ENCODE measurements around the gene PIP5K1B. TPM values are rescaled to one million over a fixed set of nuclear protein-coding genes. Genes with fewer than 3 reads are reported as not detected.

The PIP5K1B gene
- total RNA-seq, 1 experiment from 2014 or later: not detected

DNA sequence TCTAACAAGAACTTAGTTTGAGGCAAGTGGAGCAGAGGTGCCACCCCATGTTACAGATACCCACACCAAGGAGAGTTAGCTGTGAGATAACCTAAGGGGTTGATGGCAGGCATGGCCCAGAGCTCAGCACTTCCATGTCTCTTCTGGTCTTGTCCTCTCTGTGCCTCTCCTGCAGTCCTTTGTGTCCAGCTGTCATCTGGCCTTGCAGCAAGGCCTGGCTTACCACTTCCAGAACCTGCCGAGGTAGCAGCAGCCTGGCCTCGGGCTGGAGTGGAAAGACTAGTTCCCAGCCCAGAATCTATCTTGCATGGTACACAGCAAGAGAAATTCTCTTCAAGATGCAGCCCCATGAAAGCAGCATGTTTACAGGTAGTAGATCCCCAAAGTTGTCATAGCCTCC lies 41.5 kb downstream of the PIP5K1B start:
- Histone ChIP-seq H3K9ac (ENCODE audit: low read length) (no peak overlapping the region), H3K4me2 (ENCODE audit: low read depth, low read length, poor library complexity, severe bottlenecking) (no peak overlapping the region), H3K4me1 (ENCODE audit: low read length) (no peaks in the 10 kb centered on the region), H3K27ac (ENCODE audit: low read length) (no peak overlapping the region), H3K27me3 (ENCODE audit: low read length) (no peaks in the 10 kb centered on the region), H2AFZ (ENCODE audit: low read length) (no peak overlapping the region), H3K36me3 (ENCODE audit: insufficient read depth, low read length) (no peaks in the 10 kb centered on the region), H3K9me2 (replicated peaks; ENCODE audit: insufficient read depth, low read length) (no peaks in the 10 kb centered on the region), H4K20me1 (ENCODE audit: insufficient read depth, low read depth, low read length) (no peaks in the 10 kb centered on the region), H3K4me3 (ENCODE audit: low read length) (no peak overlapping the region), H3K79me2 (ENCODE audit: low read length) (no peaks in the 10 kb centered on the region), H3K9me3 (ENCODE audit: low read length) (no peaks in the 10 kb centered on the region)
- no peak for DNase-seq

DNA sequence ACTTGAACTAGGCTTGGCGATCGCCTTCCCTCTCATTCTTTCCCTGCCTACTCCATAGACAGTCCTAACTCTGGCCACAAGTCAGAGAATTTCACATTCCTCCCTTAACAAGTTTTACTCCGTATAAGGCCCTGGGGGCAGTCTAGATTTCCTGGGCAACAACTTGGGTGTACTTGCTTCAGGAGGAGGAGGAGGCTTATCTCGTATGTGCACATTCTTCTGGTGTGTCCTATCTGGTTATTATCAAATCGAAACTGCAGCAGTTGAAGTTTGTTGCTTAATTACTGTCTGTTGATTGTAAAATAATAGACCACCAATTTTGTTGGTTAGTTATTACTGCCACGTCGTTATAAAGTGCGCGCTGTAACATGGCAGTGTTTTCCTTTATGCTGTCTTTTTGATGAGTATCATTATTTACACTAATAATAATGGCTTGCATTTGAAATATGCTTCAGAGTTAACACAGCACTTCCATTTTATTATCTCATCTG lies 42.0 kb downstream of the PIP5K1B start:
- no peak overlapping the region for H3K4me3 ChIP-seq (ENCODE audit: low read length)
- H3K27me3 ChIP-seq (ENCODE audit: low read length): no peaks in the 10 kb centered on the region
- H2AFZ ChIP-seq (ENCODE audit: low read length): no peak overlapping the region

DNA sequence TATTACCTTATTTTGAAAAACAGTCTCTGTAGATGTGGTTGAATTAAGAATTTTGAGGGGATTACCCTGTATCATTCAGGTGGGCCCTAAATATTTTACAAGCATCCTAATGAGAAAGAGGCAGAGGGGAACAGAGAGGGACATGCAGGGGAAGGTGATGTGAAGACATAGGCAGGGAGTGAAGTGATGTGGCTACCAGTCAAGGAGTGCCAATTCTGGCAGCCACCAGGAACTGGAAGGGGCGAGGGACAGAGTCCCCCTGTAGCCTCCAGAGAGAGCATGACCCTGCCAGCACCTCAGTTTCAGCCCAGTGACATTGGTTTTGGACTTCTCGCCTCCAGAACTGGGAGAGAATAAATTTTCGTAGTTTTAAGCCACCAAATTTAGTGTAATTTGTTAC lies 44.1 kb downstream of the PIP5K1B start:
- no peak for DNase-seq
- H3K27ac ChIP-seq (ENCODE audit: low read length): no peak overlapping the region
- no peaks in the 10 kb centered on the region for H3K79me2 ChIP-seq (ENCODE audit: low read length)
- H2AFZ ChIP-seq (ENCODE audit: low read length): no peak overlapping the region
- H3K27me3 ChIP-seq (ENCODE audit: low read length): no peaks in the 10 kb centered on the region
- H3K4me3 ChIP-seq (ENCODE audit: low read length): no peak overlapping the region
- H3K4me2 ChIP-seq (ENCODE audit: low read depth, low read length, poor library complexity, severe bottlenecking): no peak overlapping the region
- no peaks in the 10 kb centered on the region for H3K4me1 ChIP-seq (ENCODE audit: low read length)
- H3K9me3 ChIP-seq (ENCODE audit: low read length): no peaks in the 10 kb centered on the region
- H3K9ac ChIP-seq (ENCODE audit: low read length): no peak overlapping the region
- H3K9me2 ChIP-seq (replicated peaks; ENCODE audit: insufficient read depth, low read length): no peaks in the 10 kb centered on the region
- no peaks in the 10 kb centered on the region for H3K36me3 ChIP-seq (ENCODE audit: insufficient read depth, low read length)
- H4K20me1 ChIP-seq (ENCODE audit: insufficient read depth, low read depth, low read length): no peaks in the 10 kb centered on the region

More for the DNA sequence above, 42.0 kb downstream of the PIP5K1B start:
- H3K4me2 ChIP-seq (ENCODE audit: low read depth, low read length, poor library complexity, severe bottlenecking): no peak overlapping the region
- H3K36me3 ChIP-seq (ENCODE audit: insufficient read depth, low read length): no peaks in the 10 kb centered on the region
- H3K9me3 ChIP-seq (ENCODE audit: low read length): no peaks in the 10 kb centered on the region
- H3K4me1 ChIP-seq (ENCODE audit: low read length): no peaks in the 10 kb centered on the region
- no peak for DNase-seq
- no peaks in the 10 kb centered on the region for H3K79me2 ChIP-seq (ENCODE audit: low read length)
- H3K9ac ChIP-seq (ENCODE audit: low read length): no peak overlapping the region
- no peaks in the 10 kb centered on the region for H4K20me1 ChIP-seq (ENCODE audit: insufficient read depth, low read depth, low read length)
- H3K9me2 ChIP-seq (replicated peaks; ENCODE audit: insufficient read depth, low read length): no peaks in the 10 kb centered on the region
- no peak overlapping the region for H3K27ac ChIP-seq (ENCODE audit: low read length)

DNA sequence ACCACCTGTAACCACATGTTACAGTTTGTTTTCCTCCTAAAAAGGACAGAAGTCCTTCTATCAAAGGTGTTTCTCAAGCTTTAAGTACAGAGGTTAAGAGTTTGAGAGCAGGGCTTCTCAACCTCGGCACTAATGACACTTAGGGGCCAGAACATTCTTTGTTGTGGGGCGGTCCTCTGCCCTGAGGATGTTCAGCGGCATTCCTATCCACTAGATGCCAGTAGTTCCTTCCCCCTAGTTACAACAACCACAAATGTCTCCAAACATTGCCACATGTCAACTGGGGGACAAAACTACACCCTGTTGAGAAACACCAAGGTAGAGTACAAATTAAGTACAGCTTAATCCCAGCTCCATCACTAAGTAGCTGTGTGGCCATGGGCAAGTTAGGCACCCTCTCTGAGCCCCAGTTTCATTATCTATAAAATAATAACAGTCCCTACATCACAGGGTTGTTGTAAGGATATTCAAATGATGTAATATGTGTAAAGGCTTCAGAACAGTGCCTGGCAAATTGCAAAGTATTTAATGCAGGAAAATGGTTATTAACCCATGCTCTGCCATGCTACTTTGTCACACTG lies 44.6 kb downstream of the PIP5K1B start:
- Histone ChIP-seq H3K4me2 (ENCODE audit: low read depth, low read length, poor library complexity, severe bottlenecking) (no peak overlapping the region), H3K27me3 (ENCODE audit: low read length) (no peaks in the 10 kb centered on the region), H3K4me3 (ENCODE audit: low read length) (no peak overlapping the region), H3K9me3 (ENCODE audit: low read length) (no peaks in the 10 kb centered on the region), H3K4me1 (ENCODE audit: low read length) (no peaks in the 10 kb centered on the region), H3K79me2 (ENCODE audit: low read length) (no peaks in the 10 kb centered on the region), H3K9ac (ENCODE audit: low read length) (no peak overlapping the region), H4K20me1 (ENCODE audit: insufficient read depth, low read depth, low read length) (no peaks in the 10 kb centered on the region), H3K27ac (ENCODE audit: low read length) (no peak overlapping the region), H2AFZ (ENCODE audit: low read length) (no peak overlapping the region), H3K36me3 (ENCODE audit: insufficient read depth, low read length) (no peaks in the 10 kb centered on the region), H3K9me2 (replicated peaks; ENCODE audit: insufficient read depth, low read length) (no peaks in the 10 kb centered on the region)
- DNase-seq: no peak

DNA sequence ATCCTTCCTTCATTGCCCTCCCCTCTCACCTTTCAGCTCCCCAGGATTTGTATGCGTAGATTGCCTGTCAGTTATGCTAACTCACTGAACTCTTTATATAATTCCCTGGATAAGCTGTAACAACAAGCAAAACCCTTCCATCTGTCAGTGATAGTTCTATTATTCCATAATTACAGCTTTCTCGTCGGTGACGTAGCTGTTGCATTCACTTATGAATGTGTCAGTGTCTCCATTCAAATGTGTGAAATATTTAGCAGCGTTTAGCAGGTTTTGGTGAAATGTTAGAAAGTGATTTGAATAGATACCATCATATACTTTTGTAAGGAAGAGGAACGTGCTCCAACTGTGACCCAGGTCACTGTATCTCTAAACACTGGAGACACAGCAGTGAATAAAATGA lies 45.2 kb downstream of the PIP5K1B start:
- Histone ChIP-seq H3K9me3 (ENCODE audit: low read length) (no peaks in the 10 kb centered on the region), H3K9ac (ENCODE audit: low read length) (no peak overlapping the region), H2AFZ (ENCODE audit: low read length) (no peak overlapping the region), H3K27ac (ENCODE audit: low read length) (no peak overlapping the region), H4K20me1 (ENCODE audit: insufficient read depth, low read depth, low read length) (no peaks in the 10 kb centered on the region), H3K27me3 (ENCODE audit: low read length) (no peaks in the 10 kb centered on the region), H3K79me2 (ENCODE audit: low read length) (no peaks in the 10 kb centered on the region), H3K36me3 (ENCODE audit: insufficient read depth, low read length) (no peaks in the 10 kb centered on the region), H3K4me1 (ENCODE audit: low read length) (no peaks in the 10 kb centered on the region), H3K9me2 (replicated peaks; ENCODE audit: insufficient read depth, low read length) (no peaks in the 10 kb centered on the region), H3K4me2 (ENCODE audit: low read depth, low read length, poor library complexity, severe bottlenecking) (no peak overlapping the region), H3K4me3 (ENCODE audit: low read length) (no peak overlapping the region)
- no peak for DNase-seq

DNA sequence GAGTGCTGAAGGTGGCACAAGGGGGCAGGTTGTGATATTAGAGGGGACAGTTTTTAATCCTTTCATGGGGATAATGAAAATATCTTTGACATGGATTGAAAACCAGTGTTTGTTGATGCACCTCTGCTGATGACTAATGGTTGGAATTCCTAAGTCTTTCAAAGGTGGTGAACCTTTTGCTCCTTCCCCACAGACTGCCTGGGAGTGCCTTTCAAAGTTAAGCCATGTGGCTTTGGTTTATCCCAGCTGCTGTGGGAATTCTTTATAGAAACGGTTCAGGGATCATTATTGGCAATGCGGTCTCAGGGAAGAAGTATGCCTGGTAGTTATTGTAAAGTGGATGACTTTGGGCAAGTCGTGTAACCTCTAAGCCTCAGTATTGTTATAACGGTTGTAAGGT lies 45.7 kb downstream of the PIP5K1B start:
- Histone ChIP-seq H3K4me1 (ENCODE audit: low read length) (no peaks in the 10 kb centered on the region), H3K9ac (ENCODE audit: low read length) (no peak overlapping the region), H3K27ac (ENCODE audit: low read length) (no peak overlapping the region), H3K9me3 (ENCODE audit: low read length) (no peaks in the 10 kb centered on the region), H3K79me2 (ENCODE audit: low read length) (no peaks in the 10 kb centered on the region), H3K9me2 (replicated peaks; ENCODE audit: insufficient read depth, low read length) (no peaks in the 10 kb centered on the region), H3K36me3 (ENCODE audit: insufficient read depth, low read length) (no peaks in the 10 kb centered on the region), H2AFZ (ENCODE audit: low read length) (no peak overlapping the region), H3K4me3 (ENCODE audit: low read length) (no peak overlapping the region), H3K4me2 (ENCODE audit: low read depth, low read length, poor library complexity, severe bottlenecking) (no peak overlapping the region), H4K20me1 (ENCODE audit: insufficient read depth, low read depth, low read length) (no peaks in the 10 kb centered on the region), H3K27me3 (ENCODE audit: low read length) (no peaks in the 10 kb centered on the region)
- no peak for DNase-seq

DNA sequence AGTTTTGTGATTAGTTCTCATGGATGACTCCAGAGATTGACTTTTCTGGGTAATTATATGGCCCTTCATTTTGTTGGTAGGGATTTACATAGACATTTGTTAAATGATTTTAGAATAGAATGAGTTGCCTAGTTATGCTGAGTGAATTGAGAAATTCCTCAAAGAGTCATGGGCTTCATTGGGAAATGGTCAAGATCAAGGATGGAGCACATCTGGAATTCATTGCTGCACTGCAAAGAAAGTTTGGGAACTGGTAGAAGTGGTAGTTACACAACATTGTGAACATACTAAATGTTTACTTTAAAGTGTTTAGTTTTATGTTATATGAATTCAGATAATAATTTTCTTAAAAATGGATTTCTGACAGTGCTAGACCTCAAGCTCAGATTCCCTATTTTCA lies 46.5 kb downstream of the PIP5K1B start:
- Histone ChIP-seq H3K27me3 (ENCODE audit: low read length) (no peaks in the 10 kb centered on the region), H3K27ac (ENCODE audit: low read length) (no peak overlapping the region), H3K4me1 (ENCODE audit: low read length) (no peaks in the 10 kb centered on the region), H2AFZ (ENCODE audit: low read length) (no peak overlapping the region), H3K36me3 (ENCODE audit: insufficient read depth, low read length) (no peaks in the 10 kb centered on the region), H4K20me1 (ENCODE audit: insufficient read depth, low read depth, low read length) (no peaks in the 10 kb centered on the region), H3K79me2 (ENCODE audit: low read length) (no peaks in the 10 kb centered on the region), H3K4me3 (ENCODE audit: low read length) (no peak overlapping the region), H3K9me2 (replicated peaks; ENCODE audit: insufficient read depth, low read length) (no peaks in the 10 kb centered on the region), H3K4me2 (ENCODE audit: low read depth, low read length, poor library complexity, severe bottlenecking) (no peak overlapping the region), H3K9ac (ENCODE audit: low read length) (no peak overlapping the region), H3K9me3 (ENCODE audit: low read length) (no peaks in the 10 kb centered on the region)
- DNase-seq: no peak

DNA sequence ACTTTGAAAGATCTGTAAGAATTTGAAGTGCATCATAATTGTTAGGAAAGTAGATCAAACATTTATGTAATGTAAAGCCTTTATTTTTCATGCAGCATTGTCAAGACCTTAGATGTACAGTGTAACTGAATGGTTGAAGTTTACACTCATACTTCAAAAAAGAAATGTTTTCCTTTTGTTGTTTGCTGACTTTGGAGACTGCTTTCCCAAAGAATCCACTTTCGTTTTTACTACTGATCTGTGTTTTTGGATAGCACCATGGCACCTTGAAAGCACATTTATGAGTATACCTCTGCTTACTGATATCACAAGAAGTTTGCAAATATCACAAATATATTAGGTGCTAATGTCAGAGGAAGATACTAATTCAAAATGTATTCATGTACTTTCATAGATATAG lies 50.0 kb downstream of the PIP5K1B start:
- H3K4me2 ChIP-seq (ENCODE audit: low read depth, low read length, poor library complexity, severe bottlenecking): no peak overlapping the region
- DNase-seq: no peak
- no peaks in the 10 kb centered on the region for H4K20me1 ChIP-seq (ENCODE audit: insufficient read depth, low read depth, low read length)
- no peak overlapping the region for H3K27ac ChIP-seq (ENCODE audit: low read length)
- H3K9me2 ChIP-seq (replicated peaks; ENCODE audit: insufficient read depth, low read length): no peaks in the 10 kb centered on the region
- no peak overlapping the region for H3K4me3 ChIP-seq (ENCODE audit: low read length)
- no peaks in the 10 kb centered on the region for H3K27me3 ChIP-seq (ENCODE audit: low read length)
- no peak overlapping the region for H2AFZ ChIP-seq (ENCODE audit: low read length)
- no peaks in the 10 kb centered on the region for H3K9me3 ChIP-seq (ENCODE audit: low read length)
- H3K4me1 ChIP-seq (ENCODE audit: low read length): no peaks in the 10 kb centered on the region
- H3K79me2 ChIP-seq (ENCODE audit: low read length): no peaks in the 10 kb centered on the region
- H3K36me3 ChIP-seq (ENCODE audit: insufficient read depth, low read length): no peaks in the 10 kb centered on the region
- H3K9ac ChIP-seq (ENCODE audit: low read length): no peak overlapping the region

DNA sequence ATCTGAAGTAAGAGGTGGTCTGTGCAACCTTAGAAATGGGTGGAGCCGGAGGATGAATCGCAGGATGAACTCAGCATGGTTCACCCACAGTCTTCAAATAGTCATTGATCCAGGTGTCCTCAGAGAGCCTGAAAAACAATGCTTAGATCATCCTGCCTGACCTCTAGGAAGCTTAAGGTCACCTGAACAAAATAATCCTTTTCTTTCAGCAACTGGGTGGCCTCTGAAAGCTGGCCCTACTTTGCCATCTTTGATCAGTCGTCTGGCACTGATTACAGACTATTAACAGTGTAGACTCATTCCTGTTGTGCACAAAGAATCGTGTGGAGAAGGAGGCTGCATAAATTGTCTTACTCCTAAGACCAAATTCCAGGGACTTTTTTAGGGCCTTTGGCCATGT lies 50.7 kb downstream of the PIP5K1B start:
- H3K27me3 ChIP-seq (ENCODE audit: low read length): no peaks in the 10 kb centered on the region
- no peak overlapping the region for H3K27ac ChIP-seq (ENCODE audit: low read length)
- H3K9ac ChIP-seq (ENCODE audit: low read length): no peak overlapping the region
- H3K36me3 ChIP-seq (ENCODE audit: insufficient read depth, low read length): no peaks in the 10 kb centered on the region
- no peak for DNase-seq
- no peak overlapping the region for H3K4me2 ChIP-seq (ENCODE audit: low read depth, low read length, poor library complexity, severe bottlenecking)
- no peaks in the 10 kb centered on the region for H3K4me1 ChIP-seq (ENCODE audit: low read length)
- H3K79me2 ChIP-seq (ENCODE audit: low read length): no peaks in the 10 kb centered on the region
- no peaks in the 10 kb centered on the region for H4K20me1 ChIP-seq (ENCODE audit: insufficient read depth, low read depth, low read length)
- H3K9me2 ChIP-seq (replicated peaks; ENCODE audit: insufficient read depth, low read length): no peaks in the 10 kb centered on the region
- no peaks in the 10 kb centered on the region for H3K9me3 ChIP-seq (ENCODE audit: low read length)
- no peak overlapping the region for H3K4me3 ChIP-seq (ENCODE audit: low read length)
- H2AFZ ChIP-seq (ENCODE audit: low read length): no peak overlapping the region
